H1 (cell line): Measurements from ENCODE around the gene DOCK9. TPM values are rescaled to one million over a fixed set of nuclear protein-coding genes. Genes with fewer than 3 reads are reported as not detected.

Experiments
- BCL11A ChIP-seq, 2 experiments: IDR thresholded peaks; one replicate each; pipeline ENCODE4 v1.6.1; 2011; ENCODE audit warnings: low read depth in 2 of 2, low read length in 2 of 2, mild to moderate bottlenecking in 2 of 2
- CBX5 ChIP-seq: fragments of 300-800, 300-1000 bp; sonication (generic); IDR thresholded peaks from 2 replicates; pipeline ENCODE4 v1.7.1; 2016; ENCODE audit warnings: antibody characterized with exemption, low read length, low read depth
- FOSL1 ChIP-seq: IDR thresholded peaks from 2 replicates; pipeline ENCODE4 v1.6.1; 2011; ENCODE audit warnings: mild to moderate bottlenecking, low read depth, low read length, moderate library complexity; ENCODE audit not compliant: insufficient read depth
- KDM4A ChIP-seq: IDR thresholded peaks from one replicate; pipeline ENCODE4 v1.7.1; 2012; ENCODE audit warnings: low read depth, mild to moderate bottlenecking, moderate library complexity, low read length, inconsistent platforms; ENCODE audit not compliant: severe bottlenecking
- MAFK ChIP-seq: IDR thresholded peaks from 2 replicates; pipeline ENCODE4 v1.6.1; 2012; ENCODE audit warnings: low read depth, mild to moderate bottlenecking, improper control_type of control experiment, low read length
- SP2 ChIP-seq: IDR thresholded peaks from 2 replicates; pipeline ENCODE4 v1.6.1; 2012; ENCODE audit warnings: mild to moderate bottlenecking, low read length, inconsistent platforms
- polyA plus RNA-seq, 7 experiments: library from polyadenylated mRNA; depleted of rRNA in 3 of 7; stranded (reverse) in 5 of 7; unstranded in 2 of 7; fragments of >200 nt in 5 of 7; fragments of 200-250 nt in 2 of 7; gene quantifications; 1 replicate in 5 of 7; 2 replicates in 1 of 7; 4 replicates in 1 of 7; pipeline versions ENCODE4 v1.2.1 to v1.2.3, GENCODE V29; 2011 to 2013; ENCODE audit warnings: missing spikeins in 2 of 7, mixed read lengths in 2 of 7
- total RNA-seq: library from RNA; stranded (reverse); fragmentation: NEBNext Ultra II Directional; extraction: Animal tissue kit (Norgen Biotek cat#: 25700); gene quantifications from 2 replicates; pipeline ENCODE4 v1.2.1, GENCODE V29; 2021

The DOCK9 gene
- total and polyA plus RNA-seq, 2 of the 8 experiments (the other 6 are each of a cell fraction or from before 2014, with no cell fraction given): 21.6 to 31.5 TPM

DNA sequence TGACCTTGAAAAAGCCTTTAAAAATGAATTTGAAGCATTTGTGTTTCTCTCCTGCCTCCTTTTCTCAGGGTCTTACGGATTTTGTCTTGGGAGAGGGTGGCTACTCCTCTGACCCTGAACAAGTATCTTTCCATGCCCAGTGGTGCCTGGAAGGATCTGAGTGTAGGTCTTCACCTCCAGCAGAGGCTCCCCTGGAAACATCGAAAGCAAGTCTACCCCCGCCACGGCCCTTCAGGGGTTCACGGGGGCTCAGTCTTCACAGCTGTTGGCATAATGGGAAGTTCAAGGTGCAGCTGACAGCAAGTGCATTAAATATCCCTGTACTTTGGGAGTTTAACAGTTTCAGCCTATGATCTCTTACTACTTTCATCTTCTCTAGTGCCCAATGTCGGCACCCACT lies 182.6 kb downstream of the DOCK9 start (continued):
- TF ChIP-seq MAFK: no peak
- TF ChIP-seq FOSL1: no peak
- no peak for TF ChIP-seq KDM4A
- TF ChIP-seq SP2: no peak
- no peak for TF ChIP-seq CBX5
- TF ChIP-seq BCL11A (IDR thresholded peaks at IDR 0.05; ENCODE audit: low read depth in 2 of 2, low read length in 2 of 2): no peak
